Measurements from ENCODE around the gene RFNG. TPM values are rescaled to one million over a fixed set of nuclear protein-coding genes. Genes with fewer than 3 reads are reported as not detected.
A peak's percentile ranks its signal among the peaks of the same experiment; 100 is the strongest.

Gene RFNG
- total and polyA plus RNA-seq, 2 of the 13 experiments (the other 11 are each of a cell fraction or from before 2014, with no cell fraction given) = 61.4 to 64.0 TPM

- TF ChIP-seq ZNF512B (CRISPR knock-in tag; IDR thresholded peaks at IDR 0.05; ENCODE audit: borderline replicate concordance) (no peak), KDM4B (CRISPR knock-in tag; IDR thresholded peaks at IDR 0.05) (no peak), ZNF441 (CRISPR knock-in tag; IDR thresholded peaks at IDR 0.05; ENCODE audit: borderline replicate concordance) (no peak), EED (CRISPR knock-in tag; IDR thresholded peaks at IDR 0.05) (peak; percentile 29; the same call in 1 of the 2 replicates), HMGXB4 (CRISPR knock-in tag; IDR thresholded peaks at IDR 0.05; ENCODE audit: borderline replicate concordance in 1 of 2, low read depth in 1 of 2) (peak in 1 of 2 experiments; percentile 48; a peak in 1 of 4 replicates), AGO1 (IDR thresholded peaks at IDR 0.05; ENCODE audit: low read depth, low read length, poor library complexity, severe bottlenecking) (peak; percentile 47), ZNF629 (CRISPR knock-in tag; conservative IDR thresholded peaks at IDR 0.05) (no peak), MTERF4 (CRISPR knock-in tag; IDR thresholded peaks at IDR 0.05) (no peak), ZNF550 (CRISPR knock-in tag; IDR thresholded peaks at IDR 0.05; ENCODE audit: borderline replicate concordance) (no peak), ZSCAN21 (CRISPR knock-in tag; IDR thresholded peaks at IDR 0.05; ENCODE audit: borderline replicate concordance) (no peak), HNF4A (CRISPR knock-in tag; IDR thresholded peaks at IDR 0.05) (no peak), ZNF570 (CRISPR knock-in tag; IDR thresholded peaks at IDR 0.05; ENCODE audit: borderline replicate concordance) (no peak), FOSL1 (CRISPR knock-in tag; IDR thresholded peaks at IDR 0.05; ENCODE audit: borderline replicate concordance) (no peak), ZNF691 (CRISPR knock-in tag; IDR thresholded peaks at IDR 0.05; ENCODE audit: borderline replicate concordance, low read depth) (0 out of 2 replicates have a peak, but pooled peaks have one; percentile 19), NRL (CRISPR knock-in tag; IDR thresholded peaks at IDR 0.05; ENCODE audit: borderline replicate concordance) (no peak), ZNF484 (CRISPR knock-in tag; IDR thresholded peaks at IDR 0.05; ENCODE audit: borderline replicate concordance, low read depth) (no peak), ZNF230 (CRISPR knock-in tag; IDR thresholded peaks at IDR 0.05) (no peak), SRY (CRISPR knock-in tag; IDR thresholded peaks at IDR 0.05) (0 out of 2 replicates have a peak, but pooled peaks have one; percentile 26)
- TF ChIP-seq, protein P1, sequence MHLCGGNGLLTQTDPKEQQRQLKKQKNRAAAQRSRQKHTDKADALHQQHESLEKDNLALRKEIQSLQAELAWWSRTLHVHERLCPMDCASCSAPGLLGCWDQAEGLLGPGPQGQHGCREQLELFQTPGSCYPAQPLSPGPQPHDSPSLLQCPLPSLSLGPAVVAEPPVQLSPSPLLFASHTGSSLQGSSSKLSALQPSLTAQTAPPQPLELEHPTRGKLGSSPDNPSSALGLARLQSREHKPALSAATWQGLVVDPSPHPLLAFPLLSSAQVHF (CRISPR knock-in tag; IDR thresholded peaks at IDR 0.05) = no peak
- TF ChIP-seq, protein P2, sequence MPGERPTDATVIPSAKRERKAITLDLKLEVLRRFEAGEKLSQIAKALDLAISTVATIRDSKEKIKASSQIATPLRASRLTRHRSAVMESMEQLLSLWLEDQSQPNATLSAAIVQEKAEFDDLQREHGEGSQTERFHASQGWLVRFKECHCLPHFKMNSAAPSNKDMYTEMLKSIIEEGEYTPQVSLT (CRISPR knock-in tag; IDR thresholded peaks at IDR 0.05; ENCODE audit: borderline replicate concordance, low read depth) = no peak
Observed at GRCh38 chr17:82064433-82065192, 13.0 kb upstream of the RFNG start (continued).
